ENCODE measurements around the gene AP1S3. TPM values are rescaled to one million over a fixed set of nuclear protein-coding genes. Genes with fewer than 3 reads are reported as not detected.

AP1S3 gene
- total and polyA plus RNA-seq, 11 donors, result 0.08 to 3.4 (median 0.51) TPM; not detected in 1

GRCh38 chr2:223852281-223852795 lies 15.0 kb upstream of the AP1S3 start:
- WGBS, 4 donors, result 97 to 98% (median 97%) methylated on average over 3 of the region's 3 CpGs

GRCh38 chr2:223847410-223847809 lies 10.0 kb upstream of the AP1S3 start:
- intact Hi-C loops (cut with DNase I), result no loop called here
- TF ChIP-seq CTCF (IDR thresholded peaks at IDR 0.05) (no peak), POLR2A (IDR thresholded peaks at IDR 0.05) (no peak)

More at GRCh38 chr2:223852281-223852795, 15.0 kb upstream of the AP1S3 start:
- peaks cover 0 to 47% (median 0%) of the 10 kb centered on the region in 9 donors for H3K36me3 ChIP-seq
- H3K4me3 ChIP-seq, result no peak overlapping the region
- H3K27me3 ChIP-seq, result no peaks in the 10 kb centered on the region
- ATAC-seq, result no peak
- intact Hi-C loops (cut with DNase I), result no loop called here
- no peak overlapping the region for H3K27ac ChIP-seq
- H3K9me3 ChIP-seq, result no peaks in the 10 kb centered on the region
- DNase-seq, result no peak
- H3K4me1 ChIP-seq, result no peaks in the 10 kb centered on the region
- TF ChIP-seq CTCF (IDR thresholded peaks at IDR 0.05) (no peak), POLR2A (IDR thresholded peaks at IDR 0.05) (no peak)

GRCh38 chr2:223846515-223846914 lies 9.1 kb upstream of the AP1S3 start:
- Histone ChIP-seq H3K27ac (no peak overlapping the region), H3K4me3 (no peak overlapping the region), H3K4me1 (no peaks in the 10 kb centered on the region), H3K27me3 (no peaks in the 10 kb centered on the region), H3K36me3 (peaks cover 0 to 12% (median 0%) of the 10 kb centered on the region in 9 donors), H3K9me3 (no peaks in the 10 kb centered on the region)
- 78 to 89% (median 81%) methylated on average over 1 of the region's 1 CpG for WGBS, 4 donors
- ATAC-seq (no peak), DNase-seq (no peak)
- intact Hi-C loops (cut with DNase I), result no loop called here
- TF ChIP-seq POLR2A (IDR thresholded peaks at IDR 0.05) (no peak), CTCF (IDR thresholded peaks at IDR 0.05) (no peak)

More at GRCh38 chr2:223847410-223847809, 10.0 kb upstream of the AP1S3 start:
- DNase-seq (no peak), ATAC-seq (no peak)
- peaks cover 0 to 18% (median 0%) of the 10 kb centered on the region in 9 donors for H3K36me3 ChIP-seq
- H3K4me3 ChIP-seq, result no peak overlapping the region
- H3K27me3 ChIP-seq, result no peaks in the 10 kb centered on the region
- H3K27ac ChIP-seq, result no peak overlapping the region
- 94 to 98% (median 96%) methylated on average over 7 of the region's 7 CpGs for WGBS, 4 donors
- no peaks in the 10 kb centered on the region for H3K4me1 ChIP-seq
- H3K9me3 ChIP-seq, result no peaks in the 10 kb centered on the region

GRCh38 chr2:223841436-223842190 lies 4.2 kb upstream of the AP1S3 start:
- H3K36me3 ChIP-seq, result peaks cover 0 to 5% (median 0%) of the 10 kb centered on the region in 9 donors
- H3K9me3 ChIP-seq, result no peaks in the 10 kb centered on the region
- DNase-seq (no peak), ATAC-seq (no peak)
- H3K4me1 ChIP-seq, result peaks cover 0 to 8% (median 4%) of the 10 kb centered on the region in 12 donors
- intact Hi-C loops (cut with DNase I), result no loop called here
- 65 to 84% (median 71%) methylated on average over 3 of the region's 3 CpGs for WGBS, 4 donors
- H3K27me3 ChIP-seq, result no peaks in the 10 kb centered on the region
- TF ChIP-seq CTCF (IDR thresholded peaks at IDR 0.05), result no peak
- TF ChIP-seq POLR2A (IDR thresholded peaks at IDR 0.05), result no peak
- no peak overlapping the region for H3K4me3 ChIP-seq
- no peak overlapping the region for H3K27ac ChIP-seq

Measured in heart left ventricle (tissue), 16 donors.